H1 (cell line): ENCODE measurements around the gene DOCK10. TPM values are rescaled to one million over a fixed set of nuclear protein-coding genes. Genes with fewer than 3 reads are reported as not detected.

Experiments
- CTCF ChIA-PET: fragments of 300-600 bp; sonication (Branson Sonifier 250); formaldehyde crosslinking; loops from one replicate; lab custom pipeline; 2021; ENCODE audit not compliant: partially characterized antibody; lab: Charles Lee
- POLR2A ChIA-PET: fragments of 300-600 bp; sonication (Branson Sonifier 250); formaldehyde crosslinking; loops from one replicate; lab custom pipeline; 2021; ENCODE audit warnings: inconsistent platforms; ENCODE audit not compliant: partially characterized antibody; lab: Charles Lee
- DNase-seq, 2 experiments: peaks; one replicate each; pipeline versions ENCODE4 v3.0.0 to v3.0.0-alpha.2; 2010 to 2022; ENCODE audit warnings: low spot score in 2 of 2, low read depth in 1 of 2, mixed read lengths in 1 of 2
- FAIRE-seq: peaks from 2 replicates; lab custom pipeline; 2011; peaks lifted over from hg19 to GRCh38; lab: Jason Lieb, UNC
- H2AFZ ChIP-seq: 2 replicates; pipeline ENCODE4 v1.8.1; 2012; ENCODE audit warnings: low read length, inconsistent platforms
- H2AK5ac ChIP-seq: 2 replicates; pipeline ENCODE4 v1.6.1; 2013; ENCODE audit warnings: low read depth, low read length
- H2BK120ac ChIP-seq: replicated peaks from 2 replicates; pipeline ENCODE3; 2013; ENCODE audit warnings: low read depth, low read length, inconsistent platforms
- H2BK12ac ChIP-seq: 2 replicates; pipeline ENCODE4 v1.6.1; 2013; ENCODE audit warnings: low read depth, low read length
- H2BK15ac ChIP-seq: 2 replicates; pipeline ENCODE4 v1.6.1; 2013; ENCODE audit warnings: low read length
- H2BK20ac ChIP-seq: 2 replicates; pipeline ENCODE4 v1.6.1; 2013; ENCODE audit warnings: low read length
- H2BK5ac ChIP-seq: 2 replicates; pipeline ENCODE4 v1.6.1; 2013; ENCODE audit warnings: low read depth, low read length
- H3K14ac ChIP-seq: 2 replicates; pipeline ENCODE4 v1.6.1; 2013; ENCODE audit warnings: inconsistent platforms; ENCODE audit not compliant: insufficient read length
- H3K18ac ChIP-seq: 2 replicates; pipeline ENCODE4 v1.6.1; 2013; ENCODE audit warnings: low read length; ENCODE audit errors: extremely low read depth
- H3K23ac ChIP-seq: 2 replicates; pipeline ENCODE4 v1.6.1; 2013; ENCODE audit warnings: inconsistent platforms; ENCODE audit not compliant: insufficient read length
- H3K23me2 ChIP-seq: 2 replicates; pipeline ENCODE4 v1.6.1; 2013; ENCODE audit warnings: low read depth, low read length
- H3K27ac ChIP-seq: 2 replicates; pipeline ENCODE4 v1.6.1; 2011; ENCODE audit warnings: low read depth, low read length, inconsistent platforms
- H3K27me3 ChIP-seq, 4 experiments: replicated peaks in 1 of 4; 1 replicate in 1 of 4; 2 replicates in 3 of 4; pipeline versions ENCODE4 v1.6.1 to v1.8.1; 2011 to 2013; ENCODE audit warnings: low read length in 3 of 4, mild to moderate bottlenecking in 3 of 4, inconsistent platforms in 2 of 4, mixed read lengths in 2 of 4, moderate library complexity in 1 of 4; ENCODE audit not compliant: control insufficient read depth in 3 of 4, insufficient read depth in 3 of 4; ENCODE audit errors: extremely low read depth in 1 of 4
- H3K36me3 ChIP-seq, 4 experiments: 2 replicates each; pipeline versions ENCODE4 v1.6.1 to v1.8.1; 2011 to 2013; ENCODE audit warnings: mild to moderate bottlenecking in 4 of 4, low read length in 3 of 4, moderate library complexity in 2 of 4, control low read depth in 1 of 4, inconsistent platforms in 1 of 4; ENCODE audit not compliant: insufficient read depth in 4 of 4, control insufficient read depth in 2 of 4
- H3K4ac ChIP-seq: replicated peaks from 2 replicates; pipeline ENCODE3; 2013; ENCODE audit warnings: low read length, low read depth, mixed read lengths, inconsistent platforms; ENCODE audit not compliant: insufficient read length
- H3K4me1 ChIP-seq, 4 experiments: replicated peaks in 1 of 4; 1 replicate in 1 of 4; 2 replicates in 3 of 4; pipeline versions ENCODE4 v1.6.1 to v1.8.1; 2011 to 2013; ENCODE audit warnings: low read length in 3 of 4, inconsistent platforms in 2 of 4, mixed read lengths in 1 of 4; ENCODE audit not compliant: insufficient read depth in 4 of 4, control insufficient read depth in 3 of 4
- H3K4me2 ChIP-seq, 2 experiments: 2 replicates each; pipeline versions ENCODE4 v1.6.1 to v1.8.1; 2011 to 2013; ENCODE audit warnings: low read depth in 2 of 2, low read length in 2 of 2, control low read depth in 1 of 2, inconsistent platforms in 1 of 2, mild to moderate bottlenecking in 1 of 2; ENCODE audit not compliant: insufficient read depth in 1 of 2
- H3K4me3 ChIP-seq, 4 experiments: fragments of 200-600, 300-600 bp in 1 of 4; sonication (generic), shearing (Covaris generic), sonication (Bioruptor Twin) in 1 of 4; 2 replicates each; pipeline versions ENCODE4 v1.5.1 to v1.8.1; 2011 to 2016; ENCODE audit warnings: low read length in 4 of 4, low read depth in 3 of 4, control low read depth in 2 of 4, inconsistent platforms in 2 of 4, mild to moderate bottlenecking in 2 of 4, mixed read lengths in 1 of 4, moderate library complexity in 1 of 4; ENCODE audit not compliant: insufficient read depth in 2 of 4; ENCODE audit errors: extremely low read depth in 1 of 4
- H3K56ac ChIP-seq: replicated peaks from 2 replicates; pipeline ENCODE3; 2013; ENCODE audit warnings: low read depth, mild to moderate bottlenecking, mixed read lengths, low read length, inconsistent platforms; ENCODE audit not compliant: insufficient read length
- H3K79me1 ChIP-seq: 2 replicates; pipeline ENCODE4 v1.6.1; 2013; ENCODE audit warnings: low read depth, low read length, control low read depth
- H3K79me2 ChIP-seq, 2 experiments: 2 replicates each; pipeline versions ENCODE4 v1.6.1 to v1.8.1; 2012 to 2013; ENCODE audit warnings: low read length in 2 of 2, mild to moderate bottlenecking in 2 of 2, inconsistent platforms in 1 of 2; ENCODE audit not compliant: insufficient read depth in 2 of 2, control insufficient read depth in 1 of 2
- H3K9ac ChIP-seq, 4 experiments: replicated peaks in 1 of 4; 1 replicate in 1 of 4; 2 replicates in 3 of 4; pipeline versions ENCODE4 v1.6.1 to v1.8.1; 2011 to 2013; ENCODE audit warnings: low read depth in 3 of 4, low read length in 3 of 4, control low read depth in 2 of 4, mild to moderate bottlenecking in 2 of 4, moderate library complexity in 2 of 4, inconsistent platforms in 1 of 4; ENCODE audit errors: extremely low read depth in 1 of 4
- H3K9me3 ChIP-seq, 2 experiments: 2 replicates each; pipeline versions ENCODE4 v1.6.1 to v1.8.1; 2012 to 2013; ENCODE audit warnings: mild to moderate bottlenecking in 2 of 2, moderate library complexity in 2 of 2, control low read depth in 1 of 2, inconsistent platforms in 1 of 2, low read depth in 1 of 2, low read length in 1 of 2, mixed read lengths in 1 of 2; ENCODE audit not compliant: insufficient read depth in 2 of 2
- H4K20me1 ChIP-seq, 2 experiments: replicated peaks in 1 of 2; 2 replicates each; pipeline versions ENCODE3 to v1.8.1; 2011 to 2013; ENCODE audit warnings: inconsistent platforms in 2 of 2, low read length in 2 of 2, mild to moderate bottlenecking in 1 of 2; ENCODE audit not compliant: insufficient read depth in 2 of 2, control insufficient read depth in 1 of 2
- H4K5ac ChIP-seq: 2 replicates; pipeline ENCODE4 v1.6.1; 2013; ENCODE audit warnings: low read length, low read depth, mixed read lengths, inconsistent platforms; ENCODE audit not compliant: insufficient read length
- H4K8ac ChIP-seq: 2 replicates; pipeline ENCODE4 v1.8.0; 2013; ENCODE audit warnings: mild to moderate bottlenecking, moderate library complexity, low read length, inconsistent platforms; ENCODE audit not compliant: insufficient read depth; ENCODE audit errors: extremely low read depth
- H4K91ac ChIP-seq: replicated peaks from 2 replicates; pipeline ENCODE3; 2013; ENCODE audit warnings: low read length, mixed read lengths, inconsistent platforms; ENCODE audit not compliant: insufficient read length
- EZH2 ChIP-seq: fragments of 200-600 bp; sonication (generic); IDR thresholded peaks from 2 replicates; pipeline ENCODE4 v1.7.1; 2012; ENCODE audit warnings: low read depth, mild to moderate bottlenecking, moderate library complexity, low read length, inconsistent platforms; ENCODE audit not compliant: severe bottlenecking
- PHF8 ChIP-seq: fragments of 200-600 bp; sonication (generic); conservative IDR thresholded peaks from 2 replicates; pipeline ENCODE4 v1.7.1; 2012; ENCODE audit warnings: low read depth, mild to moderate bottlenecking, inconsistent platforms, low read length, moderate library complexity
- RNF2 ChIP-seq: fragments of 200-900, 300-1000 bp; sonication (generic); IDR thresholded peaks from 2 replicates; pipeline ENCODE4 v1.7.1; 2016; ENCODE audit warnings: borderline replicate concordance, low read depth, mild to moderate bottlenecking, antibody characterized with exemption, low read length; ENCODE audit not compliant: poor library complexity, severe bottlenecking; ENCODE audit errors: missing control alignments
- SIRT6 ChIP-seq: IDR thresholded peaks from one replicate; pipeline ENCODE4 v1.7.1; 2012; ENCODE audit warnings: low read length, inconsistent platforms
- SP2 ChIP-seq: IDR thresholded peaks from 2 replicates; pipeline ENCODE4 v1.6.1; 2012; ENCODE audit warnings: mild to moderate bottlenecking, low read length, inconsistent platforms
- WGBS, 2 experiments: shearing (Covaris generic) in 1 of 2; methylation state at CpG; one replicate each; pipeline versions ENCODE4 v1.1.6 to v1.1.7; 2013 to 2015; ENCODE audit warnings: low lambda C conversion rate in 2 of 2, mixed read lengths in 2 of 2, inconsistent platforms in 1 of 2, low coverage in 1 of 2, missing lambda C conversion rate in 1 of 2; ENCODE audit not compliant: insufficient replicate concordance in 2 of 2, insufficient coverage in 1 of 2, insufficient read length in 1 of 2; ENCODE audit errors: extremely low coverage in 1 of 2, missing lambda C conversion rate in 1 of 2; 5-methylcytosine and 5-hydroxymethylcytosine counted together
- polyA plus RNA-seq, 7 experiments: library from polyadenylated mRNA; depleted of rRNA in 3 of 7; stranded (reverse) in 5 of 7; unstranded in 2 of 7; fragments of >200 nt in 5 of 7; fragments of 200-250 nt in 2 of 7; gene quantifications; 1 replicate in 5 of 7; 2 replicates in 1 of 7; 4 replicates in 1 of 7; pipeline versions ENCODE4 v1.2.1 to v1.2.3, GENCODE V29; 2011 to 2013; ENCODE audit warnings: missing spikeins in 2 of 7, mixed read lengths in 2 of 7
- total RNA-seq: library from RNA; stranded (reverse); fragmentation: NEBNext Ultra II Directional; extraction: Animal tissue kit (Norgen Biotek cat#: 25700); gene quantifications from 2 replicates; pipeline ENCODE4 v1.2.1, GENCODE V29; 2021
- TF ChIP-seq, protein P1 (sequence below): IDR thresholded peaks from 2 replicates; pipeline ENCODE4 v1.6.1; 2012; ENCODE audit warnings: inconsistent platforms
- TF ChIP-seq, protein P2 (sequence below): IDR thresholded peaks from 2 replicates; pipeline ENCODE4 v1.6.1; 2011; ENCODE audit warnings: low read depth, mild to moderate bottlenecking, low read length; ENCODE audit not compliant: insufficient read depth

Gene DOCK10
- total and polyA plus RNA-seq, 2 of the 8 experiments (the other 6 are each of a cell fraction or from before 2014, with no cell fraction given), result 0.33 to 1.6 TPM

DNA sequence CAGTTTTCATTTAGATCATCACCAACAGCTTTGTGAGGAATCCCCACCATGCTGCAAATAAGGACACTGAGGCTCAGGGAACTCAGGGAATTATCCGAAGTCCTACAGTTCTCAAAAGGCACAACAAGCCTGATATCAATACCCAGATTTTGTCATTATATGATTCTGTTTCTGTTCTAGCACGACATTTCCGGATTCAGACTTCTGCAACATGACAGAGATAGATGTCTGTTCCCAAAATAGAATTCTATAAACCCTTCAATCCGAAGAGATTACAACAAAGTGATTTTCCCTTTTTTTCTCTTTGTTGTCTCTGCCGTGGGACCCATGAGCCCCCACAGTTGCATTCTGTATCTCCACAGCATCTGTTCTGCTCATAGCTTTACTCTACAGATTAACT lies 72.0 kb downstream of the DOCK10 start:
- 85% methylated on average over 5 of the region's 5 CpGs; no CpG with 5 or more reads in 1 of the 2 experiments for WGBS, 2 experiments
- H2BK5ac ChIP-seq, result no peak overlapping the region
- peaks cover 0 to 2% (median 0%) of the 10 kb centered on the region in 4 experiments; a peak in 1 of 7 replicates for H3K4me1 ChIP-seq
- H3K79me1 ChIP-seq, result no peaks in the 10 kb centered on the region
- no peaks in the 10 kb centered on the region for H3K27me3 ChIP-seq
- H3K27ac ChIP-seq, result no peak overlapping the region
- no peak overlapping the region for H4K5ac ChIP-seq
- no peaks in the 10 kb centered on the region for H3K79me2 ChIP-seq
- no peak overlapping the region for H3K23ac ChIP-seq
- no peak overlapping the region for H2BK12ac ChIP-seq
- no peak overlapping the region for H3K56ac ChIP-seq
- CTCF ChIA-PET, result interaction anchor here (0.8 kb wide), 1 partner anchor 31 kb away, joined by 3 read pairs; no protein-coding TSS in a partner anchor
- no peak overlapping the region for H3K4me3 ChIP-seq
- TF ChIP-seq PHF8 (no peak), SP2 (no peak), SIRT6 (no peak), EZH2 (no peak), RNF2 (no peak)
- TF ChIP-seq, protein P1, sequence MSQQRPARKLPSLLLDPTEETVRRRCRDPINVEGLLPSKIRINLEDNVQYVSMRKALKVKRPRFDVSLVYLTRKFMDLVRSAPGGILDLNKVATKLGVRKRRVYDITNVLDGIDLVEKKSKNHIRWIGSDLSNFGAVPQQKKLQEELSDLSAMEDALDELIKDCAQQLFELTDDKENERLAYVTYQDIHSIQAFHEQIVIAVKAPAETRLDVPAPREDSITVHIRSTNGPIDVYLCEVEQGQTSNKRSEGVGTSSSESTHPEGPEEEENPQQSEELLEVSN, result no peak
- TF ChIP-seq, protein P2, sequence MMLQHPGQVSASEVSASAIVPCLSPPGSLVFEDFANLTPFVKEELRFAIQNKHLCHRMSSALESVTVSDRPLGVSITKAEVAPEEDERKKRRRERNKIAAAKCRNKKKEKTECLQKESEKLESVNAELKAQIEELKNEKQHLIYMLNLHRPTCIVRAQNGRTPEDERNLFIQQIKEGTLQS, result no peak
- H4K8ac ChIP-seq, result no peak overlapping the region
- no peaks in the 10 kb centered on the region for H3K9me3 ChIP-seq
- no peak overlapping the region for H2BK20ac ChIP-seq
- no peak overlapping the region for H3K14ac ChIP-seq
- peaks cover 3% of the 10 kb centered on the region; the same call in 1 of the 2 replicates for H3K23me2 ChIP-seq
- no peak overlapping the region for H3K4me2 ChIP-seq
- FAIRE-seq (no peak), DNase-seq (no peak)
- H4K91ac ChIP-seq, result no peak overlapping the region
- H4K20me1 ChIP-seq, result no peaks in the 10 kb centered on the region
- no peak overlapping the region for H2BK15ac ChIP-seq
- H2BK120ac ChIP-seq, result no peak overlapping the region
- no peak overlapping the region for H2AK5ac ChIP-seq
- no peak overlapping the region for H3K4ac ChIP-seq
- POLR2A ChIA-PET, result no interaction called here
- no peak overlapping the region for H2AFZ ChIP-seq
- no peak overlapping the region for H3K9ac ChIP-seq
- no peaks in the 10 kb centered on the region for H3K36me3 ChIP-seq
- no peak overlapping the region for H3K18ac ChIP-seq
